22Rv1 (cell line): Measurements from ENCODE around the gene LCN1.

Experiments
- ZFX ChIP-seq: fragments of 450-650 bp; IDR thresholded peaks from 2 replicates; pipeline ENCODE4 v1.6.1; 2017; ENCODE audit warnings: antibody characterized with exemption, borderline replicate concordance
- TF ChIP-seq, protein P1 (sequence below): fragments of 450-650 bp; IDR thresholded peaks from 2 replicates; pipeline ENCODE4 v1.5.1; 2017; ENCODE audit warnings: mild to moderate bottlenecking

DNA sequence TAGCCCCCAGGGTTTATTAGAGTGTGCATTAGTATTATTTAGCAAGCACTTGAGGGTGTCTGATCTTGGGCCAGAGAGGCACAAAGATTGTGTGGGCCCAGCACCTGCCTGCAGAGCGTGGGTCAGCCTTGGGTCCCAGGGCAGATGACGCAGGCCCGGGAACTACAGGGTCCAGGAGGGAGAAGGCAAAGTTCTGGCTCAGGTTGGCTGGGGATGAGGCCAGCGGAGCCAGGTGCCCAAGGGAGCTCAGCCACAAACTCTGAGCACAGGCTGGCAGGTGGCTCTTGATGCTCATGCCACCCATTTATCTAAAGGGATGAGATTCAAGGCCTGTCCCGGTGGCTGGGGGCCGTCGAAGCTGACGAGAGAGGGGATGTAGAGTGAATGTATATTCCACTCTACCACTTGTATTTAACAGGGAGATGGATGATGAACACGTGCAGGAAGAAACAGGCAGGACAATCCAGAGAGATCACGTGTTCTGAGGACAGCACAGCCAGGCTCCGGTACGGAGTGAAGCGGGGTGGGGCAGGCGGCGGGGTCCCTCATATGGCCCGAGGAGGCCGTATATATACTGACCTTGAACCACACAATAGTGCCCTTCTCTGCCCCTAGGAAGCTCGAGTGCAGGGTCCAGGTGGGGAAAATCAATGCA lies 23.9 kb downstream of the LCN1 start:
- TF ChIP-seq, protein P1, sequence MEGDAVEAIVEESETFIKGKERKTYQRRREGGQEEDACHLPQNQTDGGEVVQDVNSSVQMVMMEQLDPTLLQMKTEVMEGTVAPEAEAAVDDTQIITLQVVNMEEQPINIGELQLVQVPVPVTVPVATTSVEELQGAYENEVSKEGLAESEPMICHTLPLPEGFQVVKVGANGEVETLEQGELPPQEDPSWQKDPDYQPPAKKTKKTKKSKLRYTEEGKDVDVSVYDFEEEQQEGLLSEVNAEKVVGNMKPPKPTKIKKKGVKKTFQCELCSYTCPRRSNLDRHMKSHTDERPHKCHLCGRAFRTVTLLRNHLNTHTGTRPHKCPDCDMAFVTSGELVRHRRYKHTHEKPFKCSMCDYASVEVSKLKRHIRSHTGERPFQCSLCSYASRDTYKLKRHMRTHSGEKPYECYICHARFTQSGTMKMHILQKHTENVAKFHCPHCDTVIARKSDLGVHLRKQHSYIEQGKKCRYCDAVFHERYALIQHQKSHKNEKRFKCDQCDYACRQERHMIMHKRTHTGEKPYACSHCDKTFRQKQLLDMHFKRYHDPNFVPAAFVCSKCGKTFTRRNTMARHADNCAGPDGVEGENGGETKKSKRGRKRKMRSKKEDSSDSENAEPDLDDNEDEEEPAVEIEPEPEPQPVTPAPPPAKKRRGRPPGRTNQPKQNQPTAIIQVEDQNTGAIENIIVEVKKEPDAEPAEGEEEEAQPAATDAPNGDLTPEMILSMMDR = no peak
- TF ChIP-seq ZFX = no peak
